GM10248 (cell line): Measurements from ENCODE around the gene TMEM198.
A peak's percentile ranks its signal among the peaks of the same experiment; 100 is the strongest.

ENCODE experiments used
- CTCF ChIA-PET: fragments of 300-600 bp; sonication (Branson Sonifier 250); formaldehyde crosslinking; extraction: SDS; loops from one replicate; lab custom pipeline; 2021; ENCODE audit warnings: antibody characterized with exemption; lab: Yijun Ruan, JAX
- POLR2A ChIA-PET: fragments of 350-650 bp; sonication (Branson Sonifier 250); formaldehyde crosslinking; extraction: SDS; loops from one replicate; lab custom pipeline; 2020; ENCODE audit warnings: antibody characterized with exemption; lab: Yijun Ruan, JAX
- DNase-seq: peaks from one replicate; pipeline ENCODE4 v3.0.0; 2012; ENCODE audit errors: extremely low spot score
- TF ChIP-seq, protein P1 (sequence below): IDR thresholded peaks from 2 replicates; pipeline ENCODE4 v1.5.1; 2012; ENCODE audit warnings: mild to moderate bottlenecking, low read depth; ENCODE audit errors: extremely low read depth, missing control alignments, control extremely low read depth

The TMEM198 gene

DNA sequence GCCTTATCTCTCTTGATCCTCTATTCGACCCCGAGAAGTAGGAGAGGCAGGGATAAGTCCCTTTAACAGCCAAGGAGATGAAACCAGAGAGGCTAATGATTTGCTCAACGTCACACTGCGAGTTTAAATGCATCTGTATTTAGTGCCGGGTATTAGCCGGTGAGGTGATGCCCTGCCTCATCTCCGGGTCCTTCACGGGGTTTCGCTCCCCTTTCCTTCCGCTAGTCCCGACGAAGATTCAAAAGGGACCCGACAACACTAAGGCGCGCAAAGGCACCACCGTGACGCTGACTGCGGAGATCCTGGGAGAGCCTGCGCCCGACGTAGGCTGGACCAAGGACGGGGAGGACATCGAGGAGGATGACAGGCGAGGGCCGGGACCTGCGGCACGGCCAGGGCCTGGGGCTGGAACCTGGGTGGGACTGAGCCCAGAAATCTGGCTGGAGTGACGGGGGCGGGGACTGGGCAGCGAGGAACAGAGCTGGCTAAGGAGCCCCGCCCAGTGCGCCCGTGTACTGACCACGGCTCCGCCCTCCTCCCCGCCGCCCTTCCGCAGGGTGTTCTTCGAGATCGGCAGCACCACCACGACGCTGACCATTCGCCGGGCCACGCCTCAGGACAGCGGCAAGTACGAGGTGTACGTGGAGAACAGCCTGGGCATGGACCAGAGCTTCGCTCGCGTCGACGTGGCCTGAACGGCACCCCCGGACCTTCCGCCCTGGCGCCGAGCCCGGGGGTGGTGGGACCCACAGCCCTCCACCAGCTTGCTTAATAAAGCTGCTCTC, 46.1 kb upstream of the TMEM198 start:
- DNase-seq: peak; percentile 80
- ChIA-PET CTCF (interaction anchor here (0.7 to 18.5 kb wide), 15 partner anchors 11 to 203 kb away, joined by 3 to 325 read pairs (median 7); no protein-coding TSS in a partner anchor), POLR2A (interaction anchor here (0.5 to 1.9 kb wide), 4 partner anchors 12 to 300 kb away, joined by 3 to 6 read pairs (median 6); partner anchors contain the start of gene DNPEP)
- TF ChIP-seq, protein P1, sequence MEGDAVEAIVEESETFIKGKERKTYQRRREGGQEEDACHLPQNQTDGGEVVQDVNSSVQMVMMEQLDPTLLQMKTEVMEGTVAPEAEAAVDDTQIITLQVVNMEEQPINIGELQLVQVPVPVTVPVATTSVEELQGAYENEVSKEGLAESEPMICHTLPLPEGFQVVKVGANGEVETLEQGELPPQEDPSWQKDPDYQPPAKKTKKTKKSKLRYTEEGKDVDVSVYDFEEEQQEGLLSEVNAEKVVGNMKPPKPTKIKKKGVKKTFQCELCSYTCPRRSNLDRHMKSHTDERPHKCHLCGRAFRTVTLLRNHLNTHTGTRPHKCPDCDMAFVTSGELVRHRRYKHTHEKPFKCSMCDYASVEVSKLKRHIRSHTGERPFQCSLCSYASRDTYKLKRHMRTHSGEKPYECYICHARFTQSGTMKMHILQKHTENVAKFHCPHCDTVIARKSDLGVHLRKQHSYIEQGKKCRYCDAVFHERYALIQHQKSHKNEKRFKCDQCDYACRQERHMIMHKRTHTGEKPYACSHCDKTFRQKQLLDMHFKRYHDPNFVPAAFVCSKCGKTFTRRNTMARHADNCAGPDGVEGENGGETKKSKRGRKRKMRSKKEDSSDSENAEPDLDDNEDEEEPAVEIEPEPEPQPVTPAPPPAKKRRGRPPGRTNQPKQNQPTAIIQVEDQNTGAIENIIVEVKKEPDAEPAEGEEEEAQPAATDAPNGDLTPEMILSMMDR: no peak

DNA sequence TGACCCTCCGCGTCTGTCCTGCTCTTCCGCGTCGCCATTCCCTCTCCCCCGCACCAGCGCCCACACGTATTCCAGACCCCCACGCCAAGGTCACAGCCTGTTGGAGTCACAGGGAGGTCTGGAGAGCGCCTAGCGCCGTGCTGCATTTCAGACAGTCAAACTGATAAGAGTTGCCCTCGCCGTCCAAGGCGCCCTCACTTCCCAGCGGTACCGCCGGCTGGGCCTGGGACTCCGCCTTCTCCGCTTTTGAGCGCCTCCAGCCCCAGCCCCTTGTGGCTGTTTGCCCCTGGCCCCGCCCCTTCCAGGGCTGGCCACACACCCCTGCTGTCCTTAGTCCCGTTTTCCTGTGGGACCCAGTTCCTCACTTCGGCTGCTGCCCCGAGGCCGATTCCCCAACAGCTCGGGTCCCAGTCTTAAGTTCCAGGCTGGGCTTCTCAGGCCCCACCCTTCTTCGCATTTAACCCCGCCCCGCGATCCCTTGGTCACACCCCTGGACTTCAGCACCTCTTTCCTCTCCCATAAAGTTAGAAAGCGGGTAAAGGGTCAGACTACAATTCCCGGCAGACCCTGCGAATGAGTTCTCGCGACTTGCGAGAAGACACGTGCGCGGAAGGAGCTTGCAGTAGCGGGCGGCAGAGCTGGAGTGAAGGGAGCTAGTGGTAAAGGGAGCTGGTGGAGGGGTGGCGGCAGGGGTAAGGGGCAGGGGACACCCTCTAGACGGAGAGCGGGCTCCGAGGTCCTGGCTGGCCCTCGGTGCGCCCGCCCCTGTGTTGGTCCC, 45.4 kb upstream of the TMEM198 start, which contains the start of gene GMPPA:
TSS of gene GMPPA (plus strand) at position 612 of the 778 bp plus-strand sequence. CDS start 1,085 bp downstream, outside the sequence.
- CTCF ChIA-PET: interaction anchor here (0.7 to 18.5 kb wide), 19 partner anchors 11 to 204 kb away, joined by 3 to 325 read pairs (median 6); partner anchors contain the start of gene DNPEP
- DNase-seq: peak; percentile 98
- TF ChIP-seq, protein P1: no peak

DNA sequence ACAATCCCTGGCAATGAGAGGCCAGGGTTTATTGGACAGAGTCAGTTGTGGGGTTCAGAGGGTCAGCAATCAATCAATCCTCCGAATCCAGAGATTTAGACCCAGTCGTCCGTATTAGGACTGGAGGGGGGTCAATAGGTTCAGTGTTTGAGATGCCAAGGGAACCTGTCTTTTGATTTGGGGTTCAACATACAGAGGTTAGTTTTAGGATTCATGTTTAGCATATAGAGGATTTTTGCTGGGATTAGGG, 44.8 kb upstream of the TMEM198 start:
- TF ChIP-seq, protein P1: no peak
- ChIA-PET POLR2A (interaction anchor here (1.2 to 1.9 kb wide), 3 partner anchors 11 to 111 kb away, joined by 3 to 6 read pairs (median 5); partner anchors contain the start of gene DNPEP), CTCF (interaction anchor here (0.7 to 18.5 kb wide), 14 partner anchors 11 to 204 kb away, joined by 3 to 325 read pairs (median 6); partner anchors contain the start of genes ASIC4 and DNPEP)
- DNase-seq: no peak

More for the DNA sequence above, 45.4 kb upstream of the TMEM198 start, which contains the start of gene GMPPA:
- POLR2A ChIA-PET: interaction anchor here (0.5 to 1.9 kb wide), 5 partner anchors 12 to 301 kb away, joined by 3 to 6 read pairs (median 5); partner anchors contain the start of gene DNPEP

DNA sequence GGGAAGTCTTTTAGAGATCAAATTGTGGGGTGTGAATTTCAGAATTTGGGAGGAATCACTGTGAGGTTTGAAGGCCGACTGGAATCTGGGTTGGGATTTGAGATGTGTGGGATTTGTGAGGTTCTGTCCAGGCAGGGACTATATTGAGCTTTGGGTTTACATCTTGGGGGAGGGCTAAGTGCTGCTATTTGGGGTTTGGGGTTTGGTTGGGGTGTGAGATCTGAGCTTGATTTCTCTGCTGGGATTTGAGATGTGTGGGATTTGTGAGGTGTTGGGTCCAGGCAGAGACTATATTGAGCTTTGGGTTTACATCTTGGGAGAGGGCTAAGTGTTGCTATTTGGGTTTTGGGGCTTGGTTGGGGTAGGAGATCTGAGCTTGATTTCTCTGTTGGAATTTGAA, 44.3 kb upstream of the TMEM198 start:
- ChIA-PET POLR2A (interaction anchor here (1.1 kb wide), 1 partner anchor 10 kb away, joined by 3 read pairs; no protein-coding TSS in a partner anchor), CTCF (interaction anchor here (1.0 to 18.5 kb wide), 13 partner anchors 8 to 205 kb away, joined by 3 to 325 read pairs (median 6); partner anchors contain the start of gene ASIC4)

DNA sequence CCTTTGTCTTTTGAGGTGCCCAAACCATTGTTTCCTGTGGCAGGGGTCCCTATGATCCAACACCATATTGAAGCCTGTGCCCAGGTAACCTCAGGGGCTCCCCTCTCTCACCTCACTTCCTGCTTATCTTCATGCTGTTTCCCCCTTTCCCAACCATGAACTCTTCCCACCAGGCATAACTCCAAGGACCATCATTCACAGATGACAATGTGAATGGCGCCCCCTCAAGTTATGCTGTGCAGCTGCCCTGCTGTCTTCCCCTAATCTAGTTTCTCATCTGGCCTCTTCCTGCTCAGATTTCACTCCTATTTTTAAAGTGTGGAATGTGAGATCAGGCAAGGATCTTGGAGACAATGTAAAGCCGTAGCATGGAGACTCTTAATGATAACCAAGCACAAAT, 43.7 kb upstream of the TMEM198 start:
- no peak for DNase-seq
- CTCF ChIA-PET: interaction anchor here (0.9 to 18.5 kb wide), 11 partner anchors 8 to 205 kb away, joined by 3 to 325 read pairs (median 6); partner anchors contain the start of gene ASIC4

More for the DNA sequence above, 44.3 kb upstream of the TMEM198 start:
- TF ChIP-seq, protein P1: no peak
- DNase-seq: no peak

More for the DNA sequence above, 43.7 kb upstream of the TMEM198 start:
- TF ChIP-seq, protein P1: no peak
- POLR2A ChIA-PET: interaction anchor here (0.6 to 1.1 kb wide), 2 partner anchors 10 to 1214 kb away, joined by 3 to 6 read pairs; no protein-coding TSS in a partner anchor
